Stimulated activated CD8-positive, alpha-beta memory T cell treated with anti-CD3 and anti-CD28 coated beads, Interleukin-2, amount 100 ng/mL, for 1 hour (primary cell): ENCODE results near the gene HRAS.
A peak's percentile ranks its signal among the peaks of the same experiment; 100 is the strongest.

Experiments used
- DNase-seq, 2 donors: peaks; one replicate each; pipeline ENCODE4 v3.0.0-alpha.2; 2020; ENCODE audit warnings: low read depth in 2 of 2

HRAS gene

DNA sequence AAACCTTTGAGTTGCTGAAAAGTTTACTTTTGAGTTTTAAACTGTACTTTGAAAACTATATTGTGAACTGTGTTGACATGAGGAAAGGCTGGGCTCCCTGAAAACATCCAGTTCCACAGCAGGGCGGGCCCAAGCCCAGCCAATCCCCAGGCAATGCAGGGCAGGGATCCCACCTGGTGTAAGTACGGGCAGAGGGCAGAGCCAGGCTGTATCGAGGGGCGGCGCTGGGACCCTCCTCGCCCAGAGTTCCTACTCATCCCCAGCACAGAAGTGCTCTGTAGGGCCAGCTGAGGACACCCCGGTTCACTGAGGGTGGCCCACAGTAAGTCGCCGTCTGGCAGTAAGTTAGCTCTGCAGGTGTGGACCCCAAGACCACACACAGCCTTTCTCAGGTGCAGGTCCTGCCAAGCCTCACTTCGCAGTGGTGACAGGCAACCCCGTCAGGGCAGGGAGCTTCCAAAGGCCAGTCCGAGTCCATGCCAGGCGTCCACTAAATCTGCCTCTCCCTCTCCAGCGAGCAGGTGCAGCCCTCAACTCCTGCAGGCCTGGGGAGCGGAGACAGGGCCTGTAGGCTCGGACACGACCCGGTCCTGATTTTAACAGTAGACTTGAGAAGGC lies 31.7 kb upstream of the HRAS start:
- no peak for DNase-seq

DNA sequence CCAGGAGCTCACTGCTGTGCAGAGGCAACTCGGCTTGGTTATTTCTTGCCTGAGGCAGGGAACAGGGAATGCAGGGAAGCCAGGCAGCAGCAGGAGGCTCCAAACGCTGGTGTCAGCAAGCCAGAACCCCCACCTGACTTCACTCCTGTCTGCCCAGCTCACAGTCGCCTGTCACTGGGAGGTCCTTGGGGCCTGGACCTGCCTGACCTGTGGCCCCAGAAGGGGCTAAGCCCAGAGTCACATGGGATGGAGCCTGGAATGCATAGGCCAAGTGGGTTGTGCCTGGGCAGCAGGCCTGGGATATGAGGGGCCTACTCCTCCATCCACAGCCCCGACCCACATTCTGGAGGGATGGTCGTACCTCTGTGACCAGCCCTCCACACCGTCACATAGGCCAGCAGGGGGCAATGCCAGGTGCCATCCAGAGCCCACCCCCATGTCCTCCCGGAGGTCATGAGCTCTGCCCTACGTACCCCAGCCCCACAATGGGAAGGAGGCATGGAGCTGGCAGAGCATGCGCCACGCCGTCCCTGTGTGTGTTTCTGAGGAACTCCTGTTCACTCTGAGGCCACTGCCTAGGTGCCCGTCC lies 30.6 kb upstream of the HRAS start:
- DNase-seq = no peak

DNA sequence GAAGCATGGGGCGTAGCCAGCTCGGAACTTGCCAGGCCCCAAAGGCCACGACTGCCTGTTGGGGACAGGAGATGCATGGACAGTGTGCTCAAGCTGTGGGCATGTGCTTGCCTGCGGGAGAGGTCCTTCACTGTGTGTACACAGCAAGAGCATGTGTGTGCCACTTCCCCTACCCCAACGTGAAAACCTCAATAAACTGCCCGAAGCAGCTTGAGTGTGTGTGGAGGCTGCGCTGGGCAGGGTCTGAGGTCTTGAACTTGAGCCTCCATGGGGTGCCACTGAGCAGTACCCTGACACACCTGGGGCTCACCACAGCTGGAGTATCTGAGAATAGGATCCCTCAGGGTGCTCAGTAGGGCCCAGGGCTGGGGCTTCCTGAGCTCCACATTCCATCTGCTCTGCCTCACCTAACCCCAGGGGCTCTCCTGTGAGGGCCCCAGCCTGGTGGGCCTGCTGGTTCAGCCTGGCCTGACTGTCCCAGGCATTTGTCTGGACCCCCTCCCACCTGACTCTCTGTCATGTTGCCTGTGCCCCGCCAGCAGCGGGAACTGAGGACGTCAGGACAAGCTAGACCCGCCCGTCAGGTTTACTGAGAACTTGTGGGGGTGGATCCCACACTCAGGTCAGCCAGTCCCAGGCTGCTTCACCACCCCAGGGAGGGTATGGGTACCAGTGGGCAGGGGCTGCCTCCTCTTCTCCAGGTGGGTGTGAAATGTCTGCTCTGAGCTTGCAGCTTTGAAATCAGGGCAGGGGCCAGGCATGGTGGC lies 28.6 kb upstream of the HRAS start:
- DNase-seq = no peak

DNA sequence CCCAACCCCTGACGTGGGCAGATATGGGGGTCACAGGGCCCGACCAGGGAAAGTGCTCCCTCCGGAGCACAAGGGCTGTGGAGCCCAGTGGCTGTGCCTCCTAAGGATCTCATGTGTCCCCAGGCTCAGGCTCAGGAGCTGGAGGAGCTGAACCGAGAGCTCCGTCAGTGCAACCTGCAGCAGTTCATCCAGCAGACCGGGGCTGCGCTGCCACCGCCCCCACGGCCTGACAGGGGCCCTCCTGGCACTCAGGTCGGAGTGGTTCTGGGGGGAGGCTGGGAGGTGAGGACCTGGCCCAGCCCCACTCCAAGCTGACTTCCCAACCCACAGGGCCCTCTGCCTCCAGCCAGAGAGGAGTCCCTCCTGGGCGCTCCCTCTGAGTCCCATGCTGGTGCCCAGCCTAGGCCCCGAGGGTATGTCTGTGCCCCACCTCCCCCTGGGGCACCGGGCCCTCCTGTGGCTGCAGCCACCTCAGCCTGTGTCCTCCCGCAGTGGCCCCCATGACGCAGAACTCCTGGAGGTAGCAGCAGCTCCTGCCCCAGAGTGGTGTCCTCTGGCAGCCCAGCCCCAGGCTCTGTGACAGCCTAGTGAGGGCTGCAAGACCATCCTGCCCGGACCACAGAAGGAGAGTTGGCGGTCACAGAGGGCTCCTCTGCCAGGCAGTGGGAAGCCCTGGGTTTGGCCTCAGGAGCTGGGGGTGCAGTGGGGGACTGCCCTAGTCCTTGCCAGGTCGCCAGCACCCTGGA lies 27.9 kb upstream of the HRAS start:
- DNase-seq = no peak

DNA sequence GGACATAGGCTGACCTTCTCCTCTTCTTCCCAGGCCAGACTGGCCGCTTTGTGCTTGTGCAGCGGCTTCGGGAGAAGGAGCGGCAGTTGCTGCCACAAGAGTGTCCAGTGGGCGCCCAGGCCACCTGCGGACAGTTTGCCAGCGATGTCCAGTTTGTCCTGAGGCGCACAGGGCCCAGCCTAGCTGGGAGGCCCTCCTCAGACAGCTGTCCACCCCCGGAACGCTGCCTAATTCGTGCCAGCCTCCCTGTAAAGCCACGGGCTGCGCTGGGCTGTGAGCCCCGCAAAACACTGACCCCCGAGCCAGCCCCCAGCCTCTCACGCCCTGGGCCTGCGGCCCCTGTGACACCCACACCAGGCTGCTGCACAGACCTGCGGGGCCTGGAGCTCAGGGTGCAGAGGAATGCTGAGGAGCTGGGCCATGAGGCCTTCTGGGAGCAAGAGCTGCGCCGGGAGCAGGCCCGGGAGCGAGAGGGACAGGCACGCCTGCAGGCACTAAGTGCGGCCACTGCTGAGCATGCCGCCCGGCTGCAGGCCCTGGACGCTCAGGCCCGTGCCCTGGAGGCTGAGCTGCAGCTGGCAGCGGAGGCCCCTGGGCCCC lies 26.8 kb upstream of the HRAS start:
- DNase-seq = no peak

DNA sequence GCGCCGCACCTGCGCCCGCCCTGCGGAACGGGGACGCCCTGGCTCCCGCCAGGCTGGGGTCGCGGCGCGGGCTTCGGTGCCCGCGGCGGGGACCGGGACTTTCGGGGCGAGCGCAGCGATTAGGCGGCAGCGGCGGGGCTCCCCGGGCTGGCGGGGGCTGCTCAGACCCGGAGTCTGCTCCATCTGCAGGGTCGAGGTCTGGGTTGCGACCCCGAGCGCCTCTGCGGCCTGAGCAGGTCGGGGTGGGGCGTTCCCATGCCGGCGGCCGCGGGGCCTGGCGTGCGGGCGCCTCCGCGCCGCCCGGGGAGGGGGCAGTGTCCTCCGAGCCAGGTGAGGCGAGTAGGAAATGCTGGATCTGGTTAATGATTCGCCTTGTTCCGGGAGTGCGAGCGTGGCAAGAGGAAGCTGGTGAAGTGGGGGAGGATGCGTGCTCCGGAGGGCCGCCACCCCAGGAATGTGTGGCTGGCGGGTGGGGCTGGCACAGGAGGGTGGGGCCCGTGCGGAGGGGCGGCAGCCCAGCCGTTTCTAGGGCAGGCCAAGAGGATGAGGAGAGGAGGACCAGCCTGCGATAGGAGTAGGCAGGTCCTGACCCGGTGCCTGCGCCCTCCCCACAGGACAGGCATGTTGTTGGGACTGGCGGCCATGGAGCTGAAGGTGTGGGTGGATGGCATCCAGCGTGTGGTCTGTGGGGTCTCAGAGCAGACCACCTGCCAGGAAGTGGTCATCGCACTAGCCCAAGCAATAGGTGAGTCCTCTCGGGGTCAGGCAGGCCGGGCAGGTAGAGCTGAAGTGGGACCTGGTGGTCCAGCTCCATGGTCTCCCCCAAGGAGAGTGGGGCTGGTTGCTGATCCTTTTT lies 26.0 kb upstream of the HRAS start:
- no peak for DNase-seq

DNA sequence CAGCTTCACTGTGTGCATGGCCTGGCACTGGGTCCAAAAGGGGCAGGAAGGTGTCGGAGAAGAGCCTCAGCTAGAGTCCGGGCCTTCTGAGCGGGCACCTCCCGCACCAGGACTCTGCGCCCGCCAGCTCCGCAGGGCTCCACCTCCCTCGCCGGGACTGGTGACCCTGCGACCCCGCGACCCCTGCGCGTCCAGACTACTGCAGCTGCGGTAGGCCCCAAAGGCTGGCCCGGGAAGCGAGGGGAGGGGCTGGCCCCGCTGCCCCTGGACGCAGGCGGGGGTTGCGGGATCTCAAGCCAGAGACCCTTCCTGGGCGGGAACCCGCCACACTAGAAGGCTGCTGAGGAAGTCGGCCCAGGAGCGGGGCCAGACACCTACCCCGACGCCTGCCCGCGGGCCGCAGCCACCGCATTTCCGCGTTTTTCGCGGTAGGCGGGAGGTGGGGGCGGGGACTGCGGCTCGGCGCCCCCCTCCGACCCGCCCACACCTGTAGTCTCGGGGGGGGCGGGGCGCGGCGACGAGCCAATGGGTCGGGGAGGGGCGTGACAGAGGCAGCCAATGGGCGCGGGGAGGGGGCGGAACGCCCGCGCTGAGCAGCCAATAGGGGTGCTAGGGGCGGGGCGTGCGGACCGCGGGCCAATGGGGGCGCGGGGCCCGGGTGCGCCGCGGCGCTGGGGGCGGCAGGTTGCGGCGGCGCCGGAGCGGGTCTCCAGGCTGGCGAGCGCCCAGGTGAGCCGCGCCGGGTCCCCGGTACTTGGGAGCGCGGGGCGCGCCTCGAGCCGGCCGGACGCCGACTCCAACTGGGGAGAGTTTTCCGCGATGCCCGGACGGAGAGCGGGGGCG lies 25.1 kb upstream of the HRAS start, which contains the start of the genes LMNTD2 and RASSF7:
LMNTD2 (minus strand) TSS at position 434 of the 843 bp plus-strand sequence; CDS start at position 412, 22 bp downstream.
RASSF7 (plus strand) TSS at position 666 of the 843 bp plus-strand sequence. CDS start 799 bp downstream, outside the sequence.
- DNase-seq = peak; percentile 96 to 97

DNA sequence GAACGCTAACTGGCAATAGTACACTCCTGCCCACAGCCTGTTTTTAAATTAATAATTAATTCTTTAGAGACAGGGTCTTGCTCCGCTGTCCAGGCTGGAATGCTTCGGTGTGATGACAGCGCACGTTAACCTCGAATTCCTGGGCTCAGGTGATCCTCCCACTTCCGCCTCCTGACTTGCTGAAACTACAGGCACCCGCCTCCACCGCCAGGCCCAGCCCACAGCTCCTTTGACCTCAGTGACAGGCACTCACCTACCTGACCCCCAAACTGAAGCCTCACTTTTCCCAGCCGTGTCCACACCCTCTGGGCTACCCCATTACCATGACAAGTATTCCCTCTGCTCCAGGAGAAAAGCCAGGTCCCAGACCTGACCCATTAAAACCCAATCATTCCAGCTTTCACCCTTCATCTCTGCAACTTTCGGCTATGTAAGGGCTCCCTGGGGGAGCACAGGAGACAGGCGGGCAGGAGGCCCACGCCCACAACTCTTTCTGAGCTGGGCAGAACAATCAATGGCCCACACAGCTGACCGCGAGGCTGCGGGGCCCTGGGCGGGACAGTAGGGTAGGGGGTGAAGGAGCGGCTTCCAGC lies 24.4 kb upstream of the HRAS start:
- no peak for DNase-seq

DNA sequence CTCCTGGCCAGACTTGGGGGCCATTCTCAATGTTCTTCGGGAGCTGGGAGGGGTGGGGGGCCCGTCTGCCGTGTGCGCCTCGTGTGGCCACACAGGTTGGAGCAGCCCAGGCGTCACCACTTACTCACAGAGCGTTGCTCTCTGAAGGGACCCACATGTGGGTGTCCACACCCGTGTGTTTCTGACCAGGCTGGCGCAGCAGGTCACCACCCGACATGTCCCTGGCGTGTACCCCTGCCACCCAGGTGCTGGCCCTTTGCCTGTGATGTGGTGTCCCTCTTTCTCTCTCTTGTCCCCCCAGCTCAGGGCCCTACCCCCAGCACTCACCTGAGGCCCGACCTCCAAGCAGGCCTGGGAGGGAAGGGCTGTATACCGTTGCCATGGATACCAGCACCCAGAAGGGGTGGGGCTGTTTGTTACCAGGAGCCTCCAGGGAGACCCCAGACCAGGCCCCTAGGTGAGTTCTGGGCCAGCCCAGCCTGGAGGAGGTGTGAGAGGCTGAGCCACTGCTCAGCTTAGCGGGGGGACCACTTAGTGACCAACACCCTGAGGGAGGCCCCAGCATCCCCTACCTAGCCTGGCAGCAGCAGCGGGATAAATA lies 23.7 kb upstream of the HRAS start:
- DNase-seq = no peak

DNA sequence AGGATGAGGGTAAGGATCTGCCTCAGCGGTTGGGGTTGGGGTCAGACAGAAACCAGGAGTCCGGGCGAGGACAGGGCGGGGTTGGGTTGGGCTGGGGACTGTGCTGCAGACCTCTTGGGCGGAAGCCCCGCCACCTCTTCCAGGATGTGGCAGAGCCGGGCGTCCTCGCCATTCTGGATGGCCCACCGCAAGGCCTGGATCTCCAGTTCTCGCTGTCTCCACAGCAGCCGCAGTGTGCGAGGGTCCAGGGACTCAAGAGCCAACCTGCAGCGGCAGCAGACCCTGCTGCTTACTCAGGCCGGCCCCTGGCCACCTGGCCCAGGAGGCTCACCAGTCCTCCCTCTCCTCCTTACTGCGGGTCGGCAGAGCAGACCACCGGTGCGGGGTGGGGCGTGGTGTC lies 23.1 kb upstream of the HRAS start:
- no peak for DNase-seq

DNA sequence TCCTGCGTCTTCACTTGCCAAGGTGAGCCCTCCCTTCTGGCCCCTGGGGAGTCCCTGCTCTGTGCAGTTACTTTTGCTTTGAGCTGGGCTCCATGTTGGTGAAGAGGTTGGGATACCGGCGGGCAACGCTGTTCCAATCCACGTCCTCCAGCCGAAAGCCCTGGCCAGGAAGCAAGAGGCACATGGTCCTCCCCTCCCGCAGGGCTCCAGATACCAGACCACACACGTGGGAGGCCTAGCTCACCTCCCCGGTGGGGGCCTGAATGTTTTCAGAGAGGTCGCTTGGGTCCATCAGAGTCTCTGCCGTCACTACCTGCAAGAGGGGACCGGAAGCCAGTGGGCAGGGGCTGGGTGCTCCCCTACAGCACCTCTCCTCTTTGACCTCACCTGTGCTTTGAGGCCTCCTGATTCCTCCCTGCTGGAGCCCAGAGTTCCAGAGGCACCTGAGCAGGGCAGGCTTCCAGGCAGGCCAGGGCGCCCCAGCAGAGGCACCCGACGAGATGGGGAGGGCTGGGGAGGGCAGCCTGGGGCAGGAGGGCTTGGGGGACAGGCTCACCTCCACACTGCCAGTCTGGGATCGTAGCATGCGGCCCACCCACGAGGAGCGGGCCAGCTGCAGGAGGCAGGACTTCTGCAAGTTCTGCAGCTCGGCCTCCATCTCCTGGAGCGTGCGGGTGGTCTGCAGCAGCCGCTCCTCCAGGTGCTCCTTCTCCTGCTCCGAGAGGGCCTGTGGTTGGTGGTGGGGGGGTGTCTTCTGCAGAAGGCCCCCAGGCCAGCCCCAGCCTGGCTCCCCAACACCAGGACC lies 22.2 kb upstream of the HRAS start:
- DNase-seq = no peak

DNA sequence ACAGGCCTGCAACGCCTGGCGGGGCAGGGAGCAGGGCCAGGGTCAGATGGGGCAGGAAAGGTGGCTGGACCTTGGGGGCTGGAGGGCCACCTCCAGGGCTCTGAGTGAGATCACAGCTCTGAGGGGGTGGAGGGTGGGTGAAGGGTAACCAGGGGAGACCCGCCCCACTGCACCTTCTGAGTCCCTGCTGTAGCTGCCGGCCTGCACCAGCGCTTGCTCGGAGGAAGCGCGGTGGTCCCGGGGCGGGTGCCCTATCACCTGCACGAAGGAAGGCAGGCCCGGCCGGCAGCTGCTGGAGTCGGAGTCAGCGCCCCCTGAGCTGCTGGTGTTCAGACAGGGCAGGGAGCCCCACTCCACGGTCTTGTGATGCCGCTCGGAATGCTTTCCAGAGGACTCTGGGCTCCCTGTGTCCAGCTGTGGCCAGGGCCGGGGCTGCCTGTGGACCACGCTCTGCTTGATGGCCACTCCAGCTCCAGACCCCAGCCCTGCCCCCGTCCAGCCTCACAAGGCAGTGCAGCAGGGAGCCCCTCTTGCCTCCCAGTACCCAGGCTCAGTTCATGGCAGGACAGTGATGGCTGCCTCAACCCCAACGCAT lies 21.4 kb upstream of the HRAS start:
- no peak for DNase-seq

DNA sequence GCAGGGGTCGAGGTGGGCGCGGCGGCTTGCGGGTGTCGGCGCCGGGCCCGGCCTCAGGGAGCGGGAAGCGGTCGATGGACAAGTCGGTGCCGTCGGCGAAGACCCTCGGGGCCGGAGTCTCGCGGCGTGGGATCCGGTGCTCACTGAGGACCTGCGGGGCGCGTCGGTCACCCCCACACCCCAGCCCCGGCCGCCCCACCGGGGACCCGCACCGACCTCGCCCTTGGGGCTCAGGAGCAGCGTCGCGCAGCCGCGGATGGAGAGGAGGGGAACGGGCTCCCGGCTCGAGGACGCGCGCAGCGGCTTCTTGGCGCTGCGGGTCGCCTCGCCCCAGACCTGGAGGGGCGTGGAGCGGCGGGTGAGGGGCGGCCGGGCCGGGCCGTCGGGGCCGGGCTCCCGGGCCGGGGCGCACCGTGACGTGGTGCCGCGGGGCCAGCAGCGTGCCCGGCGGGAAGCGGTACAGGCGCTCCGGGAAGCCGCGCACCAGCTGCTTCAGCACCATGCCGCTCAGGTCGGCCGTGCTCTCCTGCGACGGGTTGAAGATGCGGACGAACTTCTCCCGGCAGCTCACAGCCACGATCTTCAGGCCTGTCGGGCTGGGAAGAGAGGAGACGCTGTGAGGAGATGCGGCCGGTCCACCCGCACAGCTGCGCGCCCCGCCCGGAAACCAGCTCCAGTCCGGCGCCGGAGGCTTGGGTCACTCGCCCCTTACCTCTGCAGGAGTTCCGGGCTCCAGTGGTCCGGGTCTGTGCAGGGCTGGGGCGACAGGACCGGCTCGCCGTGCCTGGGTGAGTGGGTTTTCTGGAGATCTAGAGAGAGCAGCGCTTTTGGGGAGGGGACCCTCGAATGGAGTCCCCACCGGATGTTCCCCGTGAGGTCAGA lies 20.6 kb upstream of the HRAS start:
- no peak for DNase-seq

DNA sequence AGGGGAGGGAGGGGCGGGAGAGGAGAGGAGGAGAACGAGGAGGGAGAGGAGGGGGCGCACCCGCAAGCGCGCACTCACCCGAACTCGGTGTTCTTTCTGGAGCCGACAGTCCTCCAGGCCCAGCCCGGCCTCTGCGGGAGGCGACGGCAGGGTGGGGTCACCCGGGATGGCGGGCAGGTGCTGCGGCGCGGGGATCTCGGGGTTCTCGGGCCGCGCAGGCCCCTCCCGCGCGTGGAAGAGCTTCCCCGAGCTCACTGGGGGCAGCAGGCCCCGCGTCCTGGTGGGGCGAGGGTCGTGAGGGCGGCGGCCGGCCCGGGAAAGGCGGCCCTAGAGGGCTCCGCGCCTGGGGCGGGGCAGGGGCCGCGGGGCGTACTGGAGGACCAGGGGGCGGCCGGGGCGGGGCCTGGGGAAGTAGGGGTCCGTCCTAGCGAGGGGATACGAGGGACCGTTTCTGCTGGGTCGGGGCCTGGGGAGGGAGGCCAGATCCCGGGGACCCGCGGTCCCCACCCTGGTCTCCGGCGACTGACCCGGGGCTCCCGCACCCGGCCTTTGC lies 19.9 kb upstream of the HRAS start:
- DNase-seq = no peak

DNA sequence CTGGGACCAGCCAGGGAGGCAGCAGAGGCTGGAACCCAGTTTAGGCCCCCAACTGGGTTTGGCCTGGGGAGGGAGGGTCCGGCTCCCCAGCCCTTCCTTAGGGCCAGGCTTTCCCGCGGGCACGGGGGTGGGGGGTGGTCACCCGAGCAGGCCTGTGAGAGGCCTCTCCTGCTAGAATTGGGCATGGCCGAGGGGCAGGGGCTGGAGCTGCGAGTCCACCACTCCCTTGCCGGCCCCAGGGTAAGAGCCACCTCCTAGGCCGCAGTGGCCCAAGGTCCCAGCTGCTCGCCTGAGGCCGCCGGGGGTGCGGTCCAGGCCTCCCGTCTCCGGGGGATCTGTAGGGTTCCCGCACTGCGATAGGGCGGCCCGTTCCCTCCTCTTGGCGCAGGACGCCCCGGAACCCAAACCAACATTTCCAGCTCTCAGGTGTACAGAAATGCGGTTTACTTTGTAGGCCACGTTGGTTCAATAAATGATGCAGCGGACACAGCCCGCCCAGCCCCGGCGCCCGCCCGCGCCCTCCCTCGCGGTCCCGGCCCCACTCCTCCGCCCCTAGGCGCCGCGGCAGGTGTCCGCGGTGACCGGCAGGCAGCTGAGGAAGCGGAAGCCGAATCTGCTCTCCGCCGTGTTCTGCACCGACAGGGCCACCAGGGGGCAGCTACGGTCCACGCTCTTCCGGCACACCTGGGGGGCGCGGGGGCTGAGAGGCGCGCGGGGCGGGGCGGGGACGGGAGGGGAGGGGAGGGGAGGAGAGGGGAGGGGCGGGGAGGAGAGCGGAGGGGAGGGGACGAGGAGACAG lies 19.3 kb upstream of the HRAS start:
- peak in 1 of 2 donors; percentile 66 for DNase-seq

DNA sequence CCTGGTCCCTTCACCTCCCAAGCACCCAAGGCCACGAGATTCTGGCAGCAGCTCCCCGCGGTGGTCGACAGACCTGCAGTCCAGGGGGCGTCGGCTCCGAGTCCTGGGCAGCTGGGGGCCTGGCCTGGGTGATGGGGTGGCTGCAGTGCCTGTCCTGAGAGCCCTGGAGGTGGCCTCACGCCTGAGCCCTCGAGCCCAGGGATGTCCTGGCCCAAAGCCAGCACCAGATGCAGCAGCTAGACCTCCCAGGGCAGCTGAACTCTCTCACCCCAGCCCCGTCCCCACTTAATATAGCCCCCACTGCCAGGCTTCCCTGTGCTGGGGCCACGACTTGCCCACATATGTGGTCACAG lies 18.6 kb upstream of the HRAS start:
- DNase-seq = no peak
